ENCODE data around the gene METRN.

DNA sequence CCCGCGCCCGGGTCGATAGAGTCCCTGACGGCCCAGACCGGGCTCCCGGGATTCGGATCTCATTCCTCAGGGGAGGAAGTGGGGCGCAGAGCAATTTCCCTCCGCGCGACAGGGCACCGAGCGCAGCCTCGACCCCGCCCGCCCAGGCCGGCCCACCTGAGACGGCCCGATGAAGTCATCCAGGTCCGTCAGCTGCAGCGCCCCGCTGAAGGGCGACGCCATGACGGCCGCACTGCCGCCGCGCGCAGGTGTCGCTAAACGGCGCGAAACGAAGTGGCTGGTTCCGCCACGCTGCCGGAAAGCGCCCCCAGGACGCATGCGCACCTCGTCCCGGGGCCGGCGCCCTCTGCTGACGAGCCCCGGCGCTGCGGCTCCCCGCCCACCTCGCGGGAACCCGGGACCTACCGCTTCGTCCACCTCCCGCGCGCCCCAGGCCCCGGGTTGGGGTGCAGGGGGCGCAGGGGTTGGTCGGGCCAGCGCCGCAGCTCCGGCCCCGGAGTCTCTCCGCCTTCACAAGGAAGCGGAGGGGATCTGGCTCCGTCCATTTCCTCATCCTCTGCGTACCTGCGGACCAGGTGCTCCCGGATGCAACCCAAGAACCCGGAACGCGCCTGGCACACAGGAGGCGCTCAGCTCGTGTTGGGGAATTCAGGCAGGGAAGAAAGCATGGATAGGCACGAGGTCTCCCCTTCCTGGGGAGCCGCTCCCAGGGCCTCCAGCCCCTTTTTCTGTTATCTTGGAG lies 26.0 kb downstream of the METRN start, which contains the start of gene CIAO3:
- no peak for TF ChIP-seq GATA2 (IDR thresholded peaks at IDR 0.05; ENCODE audit: low read depth, low read length)
- TF ChIP-seq GATA3 (IDR thresholded peaks at IDR 0.05; ENCODE audit: low read depth, low read length): no peak

Measured in SH-SY5Y (cell line).